ENCODE data around the gene LTN1. TPM values are rescaled to one million over a fixed set of nuclear protein-coding genes. Genes with fewer than 3 reads are reported as not detected.

LTN1 gene
- total RNA-seq, 6 experiments from 2014 or later = 19.8 to 23.4 (median 20.8) TPM

DNA sequence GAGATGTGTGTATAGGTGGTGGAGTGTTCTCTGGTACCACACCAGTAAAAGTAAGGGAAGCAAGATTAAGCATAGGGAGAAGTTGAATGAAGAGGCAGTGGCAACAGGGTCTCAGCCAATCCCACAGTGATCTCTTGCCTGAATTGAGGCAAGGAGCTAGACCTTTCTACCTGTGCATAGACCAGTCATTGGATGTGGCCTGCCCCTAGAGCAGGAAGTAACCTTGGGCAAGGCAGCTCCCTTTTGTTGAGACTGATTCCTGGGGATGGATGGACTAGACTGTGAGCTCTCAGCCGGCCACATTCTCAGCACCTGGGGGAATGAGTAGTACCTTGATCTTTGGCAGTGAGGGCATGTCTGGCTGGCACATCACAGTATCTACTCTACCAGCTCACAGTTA, 38.2 kb upstream of the LTN1 start:
- Mint-ChIP-seq H3K4me1 (ENCODE audit: low read depth) (peaks cover 9% of the 10 kb centered on the region), H3K9me3 (no peaks in the 10 kb centered on the region), H3K27me3 (ENCODE audit: insufficient read depth) (no peaks in the 10 kb centered on the region; the same call in 1 of the 2 replicates), H3K27ac (no peak overlapping the region), H3K36me3 (ENCODE audit: low read depth) (peaks cover 18% of the 10 kb centered on the region), H3K4me3 (no peak overlapping the region)
- TF ChIP-seq, protein P1, sequence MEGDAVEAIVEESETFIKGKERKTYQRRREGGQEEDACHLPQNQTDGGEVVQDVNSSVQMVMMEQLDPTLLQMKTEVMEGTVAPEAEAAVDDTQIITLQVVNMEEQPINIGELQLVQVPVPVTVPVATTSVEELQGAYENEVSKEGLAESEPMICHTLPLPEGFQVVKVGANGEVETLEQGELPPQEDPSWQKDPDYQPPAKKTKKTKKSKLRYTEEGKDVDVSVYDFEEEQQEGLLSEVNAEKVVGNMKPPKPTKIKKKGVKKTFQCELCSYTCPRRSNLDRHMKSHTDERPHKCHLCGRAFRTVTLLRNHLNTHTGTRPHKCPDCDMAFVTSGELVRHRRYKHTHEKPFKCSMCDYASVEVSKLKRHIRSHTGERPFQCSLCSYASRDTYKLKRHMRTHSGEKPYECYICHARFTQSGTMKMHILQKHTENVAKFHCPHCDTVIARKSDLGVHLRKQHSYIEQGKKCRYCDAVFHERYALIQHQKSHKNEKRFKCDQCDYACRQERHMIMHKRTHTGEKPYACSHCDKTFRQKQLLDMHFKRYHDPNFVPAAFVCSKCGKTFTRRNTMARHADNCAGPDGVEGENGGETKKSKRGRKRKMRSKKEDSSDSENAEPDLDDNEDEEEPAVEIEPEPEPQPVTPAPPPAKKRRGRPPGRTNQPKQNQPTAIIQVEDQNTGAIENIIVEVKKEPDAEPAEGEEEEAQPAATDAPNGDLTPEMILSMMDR (IDR thresholded peaks at IDR 0.05) = no peak
- no peak for DNase-seq

DNA sequence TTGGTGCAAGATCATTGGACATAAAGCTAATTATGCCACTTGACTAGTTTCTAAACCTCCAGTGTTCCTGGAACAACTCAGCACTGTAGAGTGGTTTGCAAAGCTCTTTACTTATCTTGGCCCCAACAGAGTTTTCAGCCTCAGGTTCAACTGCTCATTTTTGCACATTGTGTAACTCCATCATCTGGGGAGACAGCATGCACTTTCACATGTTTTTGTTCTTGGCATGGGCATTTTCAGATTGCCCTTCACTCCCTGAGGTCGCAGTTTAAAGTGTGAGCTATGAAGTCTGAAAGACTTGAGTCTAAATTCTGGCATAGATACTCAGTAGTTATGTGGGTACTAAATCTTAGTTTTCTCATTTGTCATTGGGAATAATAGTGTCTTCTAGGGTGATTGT, 36.8 kb upstream of the LTN1 start:
- DNase-seq = no peak
- peaks cover 12% of the 10 kb centered on the region; the same call in 1 of the 2 replicates for H3K36me3 Mint-ChIP-seq (ENCODE audit: low read depth)
- H3K4me1 Mint-ChIP-seq (ENCODE audit: low read depth) = peaks cover 15% of the 10 kb centered on the region
- H3K4me3 Mint-ChIP-seq = no peak overlapping the region
- H3K27me3 Mint-ChIP-seq (ENCODE audit: insufficient read depth) = peaks cover 3% of the 10 kb centered on the region
- TF ChIP-seq, protein P1 (IDR thresholded peaks at IDR 0.05) = no peak
- no peaks in the 10 kb centered on the region for H3K9me3 Mint-ChIP-seq
- no peak overlapping the region for H3K27ac Mint-ChIP-seq

DNA sequence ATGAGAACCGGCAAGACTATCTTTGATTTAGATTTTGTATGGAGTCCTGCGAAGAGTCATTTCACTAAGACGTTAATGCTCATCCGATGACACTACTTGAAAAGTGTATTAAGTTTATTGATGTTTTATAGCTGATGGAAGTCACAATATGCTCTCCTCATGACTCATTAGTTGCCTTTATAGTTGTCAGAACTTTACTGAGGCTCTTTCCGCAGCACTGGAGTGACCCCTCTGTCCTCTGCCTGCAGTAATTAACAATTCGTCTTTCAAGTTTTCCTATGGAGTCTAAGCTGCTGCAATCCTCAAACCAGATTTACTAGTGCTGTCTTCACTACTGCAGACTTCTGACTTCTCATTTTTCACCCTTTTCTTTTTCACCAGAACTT, 32.6 kb upstream of the LTN1 start:
- Mint-ChIP-seq H3K9me3 (no peaks in the 10 kb centered on the region), H3K27me3 (ENCODE audit: insufficient read depth) (peaks cover 3% of the 10 kb centered on the region; the same call in 1 of the 2 replicates), H3K27ac (peak overlapping the region; percentile 100), H3K4me3 (peak overlapping the region; percentile 95), H3K4me1 (ENCODE audit: low read depth) (peaks cover 20% of the 10 kb centered on the region), H3K36me3 (ENCODE audit: low read depth) (peaks cover 12% of the 10 kb centered on the region)
- TF ChIP-seq, protein P1 (IDR thresholded peaks at IDR 0.05) = no peak
- peak; percentile 38 for DNase-seq

DNA sequence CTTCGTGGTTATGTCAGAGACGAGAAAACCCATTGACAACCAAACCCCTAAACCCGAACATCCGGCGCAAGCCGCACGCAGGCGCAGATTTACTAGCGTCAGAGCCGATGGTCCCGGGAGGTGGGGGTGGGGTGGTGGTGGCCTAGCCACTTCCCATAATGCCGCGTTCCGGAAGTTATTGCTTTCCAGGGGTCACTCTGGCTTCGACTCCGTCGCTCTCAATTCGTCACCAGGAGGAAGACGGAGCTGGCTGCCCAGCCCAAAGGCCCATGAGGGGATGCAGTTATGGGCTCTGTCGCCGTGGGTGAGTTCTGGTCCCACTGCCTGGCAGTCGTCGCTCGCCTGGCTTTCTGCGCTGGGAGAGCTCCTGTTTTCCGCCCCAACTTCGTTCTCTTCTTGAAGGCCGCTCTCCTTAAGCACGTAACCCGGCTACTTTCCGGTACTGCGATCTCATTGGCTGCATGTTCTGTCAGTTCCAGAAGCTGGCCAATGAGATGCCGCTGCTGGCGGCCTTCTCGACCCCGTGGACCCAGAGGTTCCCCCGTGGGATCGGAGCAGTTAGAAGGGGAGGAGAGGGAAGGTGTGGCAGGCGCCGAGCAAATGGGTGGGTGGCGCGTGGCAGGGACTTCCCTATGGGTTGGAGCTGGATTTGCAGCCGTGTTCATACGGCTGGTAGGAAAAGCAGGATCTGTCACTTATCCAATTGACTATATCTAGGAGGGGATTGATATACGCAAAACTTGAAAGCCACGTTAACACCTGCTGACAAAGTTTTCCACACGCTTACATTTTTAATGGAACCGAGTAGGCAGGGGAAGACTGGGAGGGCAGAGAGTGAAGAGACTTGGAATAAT, 32.0 kb upstream of the LTN1 start, which contains the start of gene USP16:
Gene USP16 (plus strand): TSS at position 195 of the 854 bp plus-strand sequence. CDS start 3,246 bp downstream, outside the sequence.
- H3K27me3 Mint-ChIP-seq (ENCODE audit: insufficient read depth) = peaks cover 3% of the 10 kb centered on the region; the same call in 1 of the 2 replicates
- DNase-seq = peak; percentile 100
- H3K4me1 Mint-ChIP-seq (ENCODE audit: low read depth) = peaks cover 20% of the 10 kb centered on the region
- H3K27ac Mint-ChIP-seq = peak within 1 kb of the TSS; percentile 100
- TF ChIP-seq, protein P1 (IDR thresholded peaks at IDR 0.05) = peak; percentile 42; the same call in 1 of the 2 replicates
- H3K36me3 Mint-ChIP-seq (ENCODE audit: low read depth) = peaks cover 12% of the 10 kb centered on the region
- peak within 1 kb of the TSS; percentile 95 for H3K4me3 Mint-ChIP-seq
- no peaks in the 10 kb centered on the region for H3K9me3 Mint-ChIP-seq

DNA sequence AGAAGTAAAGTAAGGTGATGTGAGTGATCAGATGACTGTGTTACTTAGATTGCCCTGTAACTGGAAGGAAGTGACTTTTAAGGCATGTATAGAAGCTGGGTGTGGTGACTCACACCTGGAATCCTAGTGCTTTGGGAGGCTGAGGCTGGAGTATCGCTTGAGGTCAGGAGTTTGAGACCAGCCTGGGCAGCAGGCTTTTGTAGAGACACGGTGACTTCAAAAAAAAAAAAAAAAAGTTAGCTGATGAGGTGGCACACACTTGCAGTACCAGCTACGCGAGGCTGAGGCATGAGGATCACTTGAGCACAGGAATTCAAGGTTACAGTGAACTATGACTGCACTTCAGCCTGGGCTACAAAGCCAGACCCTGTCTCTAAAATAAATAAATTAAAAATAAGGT, 29.5 kb upstream of the LTN1 start:
- no peak overlapping the region for H3K4me3 Mint-ChIP-seq
- H3K9me3 Mint-ChIP-seq = no peaks in the 10 kb centered on the region
- H3K27ac Mint-ChIP-seq = peak overlapping the region; percentile 26; the same call in 1 of the 2 replicates
- peaks cover 3% of the 10 kb centered on the region; the same call in 1 of the 2 replicates for H3K27me3 Mint-ChIP-seq (ENCODE audit: insufficient read depth)
- peaks cover 14% of the 10 kb centered on the region for H3K36me3 Mint-ChIP-seq (ENCODE audit: low read depth)
- TF ChIP-seq, protein P1 (IDR thresholded peaks at IDR 0.05) = no peak
- no peak for DNase-seq
- peaks cover 34% of the 10 kb centered on the region for H3K4me1 Mint-ChIP-seq (ENCODE audit: low read depth)
